Osteocyte (in vitro differentiated cells): ENCODE results near the gene TMEM218. TPM values are rescaled to one million over a fixed set of nuclear protein-coding genes. Genes with fewer than 3 reads are reported as not detected.

Experiments used
- DNase-seq: peaks from one replicate; pipeline ENCODE4 v3.0.0; 2021; ENCODE audit warnings: mixed read lengths; ENCODE audit not compliant: unreplicated experiment; ENCODE audit errors: extremely low spot score
- H3K27ac Mint-ChIP-seq: one replicate; pipeline ENCODE4 v1.8.0; 2021; ENCODE audit warnings: mild to moderate bottlenecking, mixed read lengths; ENCODE audit not compliant: unreplicated experiment
- H3K27me3 Mint-ChIP-seq: one replicate; pipeline ENCODE4 v1.8.0; 2021; ENCODE audit warnings: mixed read lengths; ENCODE audit not compliant: unreplicated experiment
- H3K36me3 Mint-ChIP-seq: one replicate; pipeline ENCODE4 v1.8.0; 2021; ENCODE audit warnings: mixed read lengths; ENCODE audit not compliant: unreplicated experiment
- H3K4me1 Mint-ChIP-seq: one replicate; pipeline ENCODE4 v1.8.0; 2021; ENCODE audit warnings: mixed read lengths; ENCODE audit not compliant: unreplicated experiment
- H3K4me3 Mint-ChIP-seq: one replicate; pipeline ENCODE4 v1.8.0; 2021; ENCODE audit warnings: mild to moderate bottlenecking, moderate library complexity, mixed read lengths; ENCODE audit not compliant: unreplicated experiment
- H3K9me3 Mint-ChIP-seq: one replicate; pipeline ENCODE4 v1.8.0; 2021; ENCODE audit warnings: mixed read lengths; ENCODE audit not compliant: unreplicated experiment
- total RNA-seq: library from RNA; stranded (reverse); gene quantifications from 2 replicates; pipeline ENCODE4 v1.2.1, GENCODE V29; 2021
- TF ChIP-seq, protein P1 (sequence below): fragments of 200-600 bp; sonication (generic); IDR thresholded peaks from 2 replicates; pipeline ENCODE4 v1.5.0; 2021; ENCODE audit warnings: antibody characterized with exemption, mild to moderate bottlenecking, moderate library complexity

The TMEM218 gene
- total RNA-seq, 1 donor from 2014 or later, result 19.9 TPM

DNA sequence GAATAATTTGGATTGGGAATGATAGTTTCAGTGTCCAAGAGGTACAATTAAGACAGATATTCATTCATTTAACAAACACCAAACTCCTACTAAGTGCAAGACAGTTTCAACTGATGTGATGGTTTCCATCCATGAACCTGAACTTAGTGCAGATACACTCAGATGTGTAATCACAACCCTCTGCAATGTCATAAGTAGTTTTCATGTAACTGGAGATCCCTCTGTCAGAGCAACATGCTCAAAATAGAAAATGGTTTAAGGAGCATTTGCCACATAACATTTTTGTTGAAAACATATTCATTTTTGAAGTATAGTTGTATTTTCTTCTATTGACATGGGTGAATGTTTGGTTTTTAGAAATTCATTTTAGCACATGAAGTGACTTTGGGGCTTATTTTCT is 36.6 kb upstream of the TMEM218 start:
- Mint-ChIP-seq H3K9me3 (no peaks in the 10 kb centered on the region), H3K27ac (no peak overlapping the region), H3K4me3 (no peak overlapping the region), H3K36me3 (no peaks in the 10 kb centered on the region), H3K27me3 (no peaks in the 10 kb centered on the region), H3K4me1 (peaks cover 9% of the 10 kb centered on the region)
- DNase-seq, result no peak
- TF ChIP-seq, protein P1, sequence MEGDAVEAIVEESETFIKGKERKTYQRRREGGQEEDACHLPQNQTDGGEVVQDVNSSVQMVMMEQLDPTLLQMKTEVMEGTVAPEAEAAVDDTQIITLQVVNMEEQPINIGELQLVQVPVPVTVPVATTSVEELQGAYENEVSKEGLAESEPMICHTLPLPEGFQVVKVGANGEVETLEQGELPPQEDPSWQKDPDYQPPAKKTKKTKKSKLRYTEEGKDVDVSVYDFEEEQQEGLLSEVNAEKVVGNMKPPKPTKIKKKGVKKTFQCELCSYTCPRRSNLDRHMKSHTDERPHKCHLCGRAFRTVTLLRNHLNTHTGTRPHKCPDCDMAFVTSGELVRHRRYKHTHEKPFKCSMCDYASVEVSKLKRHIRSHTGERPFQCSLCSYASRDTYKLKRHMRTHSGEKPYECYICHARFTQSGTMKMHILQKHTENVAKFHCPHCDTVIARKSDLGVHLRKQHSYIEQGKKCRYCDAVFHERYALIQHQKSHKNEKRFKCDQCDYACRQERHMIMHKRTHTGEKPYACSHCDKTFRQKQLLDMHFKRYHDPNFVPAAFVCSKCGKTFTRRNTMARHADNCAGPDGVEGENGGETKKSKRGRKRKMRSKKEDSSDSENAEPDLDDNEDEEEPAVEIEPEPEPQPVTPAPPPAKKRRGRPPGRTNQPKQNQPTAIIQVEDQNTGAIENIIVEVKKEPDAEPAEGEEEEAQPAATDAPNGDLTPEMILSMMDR, result no peak

DNA sequence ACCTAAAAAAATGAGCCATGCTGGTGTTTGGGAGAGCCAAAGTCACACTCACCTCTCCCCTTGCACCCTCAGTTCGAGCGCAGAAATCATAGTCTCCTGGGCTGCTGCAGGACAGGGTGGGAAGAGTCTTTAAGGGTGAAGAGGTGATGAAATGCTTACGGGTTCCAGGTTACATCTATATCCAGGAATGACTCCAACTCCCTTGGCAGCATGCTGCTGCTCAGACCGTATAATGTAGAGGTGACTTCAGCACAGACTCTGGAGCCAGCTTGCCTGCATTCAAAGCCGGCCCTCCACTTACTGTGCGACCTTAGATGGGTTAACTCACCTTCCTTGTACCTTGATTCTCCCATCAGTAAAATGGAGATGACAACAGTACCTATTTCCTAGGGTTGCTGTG is 35.9 kb upstream of the TMEM218 start:
- no peak overlapping the region for H3K27ac Mint-ChIP-seq
- no peaks in the 10 kb centered on the region for H3K36me3 Mint-ChIP-seq
- TF ChIP-seq, protein P1, result no peak
- DNase-seq, result peak; percentile 30
- H3K9me3 Mint-ChIP-seq, result no peaks in the 10 kb centered on the region
- no peaks in the 10 kb centered on the region for H3K27me3 Mint-ChIP-seq
- no peak overlapping the region for H3K4me3 Mint-ChIP-seq
- peaks cover 9% of the 10 kb centered on the region for H3K4me1 Mint-ChIP-seq

DNA sequence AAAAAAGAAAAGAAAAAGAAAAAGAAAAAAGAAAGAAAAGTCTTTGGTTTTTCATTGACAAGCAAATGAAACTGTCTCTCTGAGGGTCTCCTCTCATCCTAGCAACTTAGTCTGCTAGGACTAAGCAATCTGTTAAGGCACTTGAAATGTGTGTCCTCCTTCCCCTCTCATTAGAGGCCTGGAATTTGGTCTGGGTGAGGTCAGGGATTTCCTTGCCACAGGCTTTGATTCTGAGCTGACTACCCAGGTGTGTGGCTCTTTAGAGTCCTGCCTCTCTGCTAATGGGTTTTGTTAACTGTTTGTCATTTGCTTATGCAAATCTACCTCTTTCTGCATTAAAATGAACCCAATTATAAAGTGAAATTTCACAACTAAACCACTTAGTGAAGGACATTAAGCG is 34.8 kb upstream of the TMEM218 start:
- no peaks in the 10 kb centered on the region for H3K27me3 Mint-ChIP-seq
- H3K4me3 Mint-ChIP-seq, result no peak overlapping the region
- TF ChIP-seq, protein P1, result no peak
- no peaks in the 10 kb centered on the region for H3K9me3 Mint-ChIP-seq
- peaks cover 13% of the 10 kb centered on the region for H3K4me1 Mint-ChIP-seq
- no peaks in the 10 kb centered on the region for H3K36me3 Mint-ChIP-seq
- DNase-seq, result no peak
- no peak overlapping the region for H3K27ac Mint-ChIP-seq

- H3K4me3 Mint-ChIP-seq, result no peak overlapping the region
- peaks cover 19% of the 10 kb centered on the region for H3K4me1 Mint-ChIP-seq
- DNase-seq, result peak; percentile 87
- no peaks in the 10 kb centered on the region for H3K36me3 Mint-ChIP-seq
- H3K27me3 Mint-ChIP-seq, result no peaks in the 10 kb centered on the region
- H3K9me3 Mint-ChIP-seq, result no peaks in the 10 kb centered on the region
- H3K27ac Mint-ChIP-seq, result no peak overlapping the region
- TF ChIP-seq, protein P1, result peak; percentile 97
These were observed 30.5 kb upstream of the TMEM218 start for GRCh38 chr11:125141686-125142535.

GRCh38 chr11:125141178-125141577 is 29.8 kb upstream of the TMEM218 start:
- Mint-ChIP-seq H3K4me3 (no peak overlapping the region), H3K4me1 (peaks cover 11% of the 10 kb centered on the region), H3K27ac (no peak overlapping the region), H3K36me3 (no peaks in the 10 kb centered on the region), H3K27me3 (no peaks in the 10 kb centered on the region), H3K9me3 (no peaks in the 10 kb centered on the region)
- no peak for DNase-seq
- TF ChIP-seq, protein P1, result no peak
